HuH-7.5 (cell line): ENCODE results near the gene VSTM1.
A peak's percentile ranks its signal among the peaks of the same experiment; 100 is the strongest.
"Not testable (repeated sequence)": the region's sequence is repeated elsewhere in the genome, so short reads cannot be mapped to it uniquely, and the experiment has no call there.

Experiments used
- DNase-seq: peaks from one replicate; pipeline ENCODE4 v3.0.0; 2011; ENCODE audit warnings: low spot score

Gene VSTM1

GRCh38 chr19:54073829-54074228 lies 10.1 kb upstream of the VSTM1 start:
- DNase-seq = no peak

DNA sequence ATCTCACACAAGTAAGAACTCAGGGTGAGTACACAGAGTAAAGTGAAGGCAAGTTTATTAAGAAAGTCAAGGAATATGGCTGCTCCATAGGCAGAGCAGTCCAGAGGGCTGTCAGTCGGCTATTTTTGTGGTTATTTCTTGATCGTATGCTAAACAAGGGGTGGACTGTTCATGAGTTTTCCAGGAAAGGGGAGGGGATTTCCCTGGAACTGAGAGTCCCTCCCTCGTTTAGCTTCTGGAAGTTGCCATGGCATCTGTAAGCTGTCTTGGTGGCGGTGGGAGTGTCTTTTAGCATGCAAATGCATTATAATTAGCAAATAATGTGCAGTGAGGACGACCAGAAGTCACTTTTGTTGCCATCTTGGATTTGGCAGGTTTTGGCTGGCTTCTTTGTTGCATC lies 5.8 kb upstream of the VSTM1 start:
- no peak for DNase-seq

DNA sequence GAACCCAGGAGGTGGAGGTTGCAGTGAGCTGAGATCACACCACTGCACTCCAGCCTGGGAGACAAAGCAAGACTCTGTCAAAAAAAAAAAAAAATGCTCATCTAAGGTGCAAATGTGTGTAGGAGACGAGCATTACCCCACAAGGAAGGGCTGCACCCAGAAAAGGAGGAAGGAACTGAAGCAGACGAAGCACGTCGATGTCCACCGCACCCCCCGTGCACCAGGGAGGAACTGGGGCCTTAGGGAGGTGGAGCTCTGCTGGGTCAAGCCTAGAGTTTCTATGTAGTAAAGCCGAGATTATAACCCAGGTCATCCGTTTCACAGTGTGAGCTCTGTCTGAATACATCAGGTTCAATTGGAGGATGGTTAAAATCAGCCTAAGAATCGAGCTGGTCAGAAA lies 1.1 kb downstream of the VSTM1 start:
- DNase-seq = no peak

DNA sequence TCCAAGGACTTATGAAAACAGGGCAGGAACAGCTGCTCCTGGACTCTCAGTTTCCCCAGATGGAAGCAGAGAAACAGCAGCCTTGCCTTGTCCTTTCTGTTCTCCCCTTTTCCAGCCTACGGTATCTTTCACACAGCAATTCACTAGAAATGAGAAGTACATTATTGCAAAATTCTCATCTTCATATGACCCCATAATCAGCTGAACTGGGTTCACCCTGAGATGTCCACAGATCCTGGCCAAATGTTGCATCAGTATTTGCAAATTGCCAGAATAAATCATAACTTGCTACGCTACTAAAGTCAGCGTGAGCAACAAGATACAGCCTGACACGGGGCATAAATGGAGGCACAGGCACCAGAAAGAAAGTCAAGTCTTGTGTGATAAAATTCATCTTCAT lies 16.1 kb downstream of the VSTM1 start:
- DNase-seq = no peak

DNA sequence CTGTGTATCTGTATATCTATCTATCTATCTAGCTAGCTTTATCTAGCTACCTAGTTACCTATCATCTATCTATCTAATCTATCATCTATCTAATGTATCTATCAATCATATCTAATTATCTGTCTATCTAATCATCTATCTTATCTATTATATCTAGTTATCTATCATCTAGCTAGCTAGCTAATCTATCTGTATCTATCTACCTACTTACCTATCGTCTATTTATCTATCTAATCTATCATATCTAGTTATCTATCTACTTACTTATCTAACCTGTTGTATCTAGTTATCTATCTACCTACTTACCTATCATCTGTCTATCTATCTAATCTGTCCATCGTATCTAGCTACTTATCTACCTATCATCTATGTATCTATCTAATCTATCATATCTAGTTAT lies 17.9 kb downstream of the VSTM1 start:
- no peak for DNase-seq

- no peak for DNase-seq
These were observed 20.7 kb downstream of the VSTM1 start for GRCh38 chr19:54042989-54043388.

- DNase-seq = no peak
These were observed 21.6 kb downstream of the VSTM1 start for GRCh38 chr19:54041969-54042606.

DNA sequence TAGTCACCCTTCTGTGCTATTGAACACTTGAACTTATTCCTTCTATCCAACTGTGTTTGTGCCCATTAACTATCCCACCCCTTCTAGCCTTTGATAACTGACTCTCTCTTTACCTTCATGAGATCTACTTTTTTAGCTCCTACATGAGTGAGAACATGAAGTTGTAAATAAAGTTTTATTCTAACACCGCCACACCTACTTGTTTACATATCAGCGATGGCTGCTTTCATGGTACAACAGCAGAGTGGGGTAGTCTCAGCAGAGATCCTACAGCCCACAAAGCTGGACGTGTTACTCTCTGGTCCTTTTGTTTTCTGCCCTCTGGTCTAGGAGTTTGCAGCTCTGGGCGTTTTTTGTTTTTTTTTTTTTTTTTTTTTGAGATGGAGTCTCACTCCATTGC lies 23.7 kb downstream of the VSTM1 start:
- DNase-seq = no peak

DNA sequence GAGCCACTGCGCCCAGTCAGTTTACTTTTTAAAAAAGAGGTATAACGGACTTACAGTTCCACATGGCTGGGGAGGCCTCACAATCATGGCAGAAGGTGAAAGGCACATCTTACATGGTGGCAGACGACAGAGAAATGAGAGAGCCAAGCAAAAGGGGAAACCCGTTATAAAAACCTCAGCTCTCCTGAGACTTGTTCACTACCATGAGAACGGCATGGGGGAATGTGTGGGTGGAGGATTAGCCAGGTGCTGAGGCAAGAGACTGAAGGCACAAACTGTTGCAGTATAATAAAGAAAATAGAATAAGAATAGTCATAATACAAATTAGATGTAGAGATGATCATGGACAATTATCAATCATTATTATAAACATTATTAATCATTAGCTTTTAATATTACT lies 27.2 kb downstream of the VSTM1 start:
- DNase-seq = not testable (repeated sequence)

DNA sequence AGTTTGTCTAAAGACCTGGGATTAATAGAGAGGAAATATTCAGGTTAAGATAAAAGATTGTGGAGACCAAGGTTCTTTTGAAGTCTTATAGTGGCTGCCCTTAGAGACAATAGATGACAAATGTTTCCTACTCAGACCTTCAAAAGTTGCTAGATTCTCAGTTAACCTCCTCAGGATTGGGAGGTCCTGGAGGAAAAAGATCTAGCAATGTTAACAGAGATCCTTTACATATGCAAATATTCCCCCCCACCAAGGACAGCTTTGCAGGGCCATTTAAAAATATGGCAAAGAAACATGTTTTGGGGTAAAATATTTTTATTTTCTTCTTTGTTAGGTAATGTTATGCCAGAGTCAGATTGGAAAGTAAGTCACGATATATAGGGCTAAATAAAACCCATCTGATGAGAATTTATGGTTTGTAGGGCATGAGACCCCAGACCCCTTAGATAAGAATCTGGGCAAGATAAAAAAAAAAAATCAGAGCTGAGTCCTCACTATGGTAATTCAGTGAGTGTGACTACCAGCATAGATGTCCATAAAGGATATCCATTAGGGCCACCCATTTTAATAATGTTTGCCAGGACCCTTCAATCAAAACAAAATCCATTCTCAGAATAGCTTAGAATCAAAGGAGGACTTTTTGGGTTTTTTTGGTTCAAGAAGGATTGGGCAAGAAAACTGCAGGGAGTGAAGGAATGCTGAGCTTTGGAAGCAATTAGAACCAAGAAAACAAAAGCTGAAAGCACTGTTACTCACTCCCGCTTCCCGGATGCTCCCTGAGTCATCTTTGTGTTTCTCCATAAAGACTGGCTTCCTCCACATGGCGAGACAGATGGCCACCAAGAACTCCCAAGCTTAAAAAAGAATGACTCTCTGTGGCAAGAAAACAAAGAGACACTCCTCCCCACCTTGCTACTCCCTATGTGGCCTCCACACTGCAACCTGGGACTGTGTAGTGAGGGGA lies 28.2 kb downstream of the VSTM1 start:
- DNase-seq = no peak

DNA sequence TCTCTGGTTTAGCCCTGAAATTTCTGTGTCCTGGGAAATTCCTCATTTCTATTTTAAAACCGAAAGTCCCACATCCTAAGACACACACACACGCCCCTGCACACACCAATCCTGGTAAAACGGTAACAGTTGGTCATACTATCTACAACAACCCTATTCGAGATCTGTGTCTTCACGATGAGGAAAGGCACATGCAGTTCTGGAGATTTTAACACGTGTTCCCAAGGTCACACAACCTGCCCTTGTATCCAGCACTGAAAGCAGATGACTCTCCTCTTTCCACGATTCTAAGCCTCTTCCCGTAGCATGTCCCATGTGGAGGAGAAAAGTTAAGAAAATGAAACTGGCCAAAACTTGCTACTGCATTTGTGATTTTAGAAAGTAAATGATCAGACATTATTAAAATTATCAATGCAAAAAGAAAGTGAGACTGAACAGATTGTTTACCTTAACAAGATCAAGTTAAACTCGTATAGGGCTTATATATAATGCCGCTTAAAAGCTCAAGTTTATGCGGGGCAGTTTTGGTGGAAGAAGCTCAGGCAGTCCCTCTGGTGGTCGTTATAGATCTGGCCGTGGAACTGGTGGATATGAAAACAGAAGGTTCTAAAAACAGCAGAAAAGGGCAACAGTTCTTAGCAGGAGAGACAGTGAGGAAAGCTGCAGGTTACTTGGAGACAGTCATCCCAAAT lies 32.7 kb downstream of the VSTM1 start:
- no peak for DNase-seq

GRCh38 chr19:54029930-54030490 lies 33.7 kb downstream of the VSTM1 start:
- DNase-seq = peak; percentile 39

DNA sequence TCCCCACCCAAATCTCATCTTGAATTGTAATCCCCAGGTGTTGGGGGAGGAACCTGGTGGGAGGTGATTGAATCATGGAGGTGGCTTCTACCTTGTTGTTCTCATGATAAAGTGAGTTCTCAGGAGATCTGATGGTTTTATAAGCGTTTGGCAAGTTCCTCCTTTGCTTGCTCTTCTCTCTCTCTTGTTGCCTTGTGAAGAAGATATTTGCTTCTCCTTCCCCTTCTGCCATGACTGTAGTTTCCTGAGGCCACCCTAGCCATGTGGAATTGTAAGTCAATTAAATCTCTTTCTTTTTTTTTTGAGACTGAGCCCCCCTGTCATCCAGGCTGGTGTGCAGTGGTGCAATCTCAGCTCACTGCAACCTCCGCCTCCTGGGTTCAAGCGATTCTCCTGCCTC lies 34.4 kb downstream of the VSTM1 start:
- no peak for DNase-seq

DNA sequence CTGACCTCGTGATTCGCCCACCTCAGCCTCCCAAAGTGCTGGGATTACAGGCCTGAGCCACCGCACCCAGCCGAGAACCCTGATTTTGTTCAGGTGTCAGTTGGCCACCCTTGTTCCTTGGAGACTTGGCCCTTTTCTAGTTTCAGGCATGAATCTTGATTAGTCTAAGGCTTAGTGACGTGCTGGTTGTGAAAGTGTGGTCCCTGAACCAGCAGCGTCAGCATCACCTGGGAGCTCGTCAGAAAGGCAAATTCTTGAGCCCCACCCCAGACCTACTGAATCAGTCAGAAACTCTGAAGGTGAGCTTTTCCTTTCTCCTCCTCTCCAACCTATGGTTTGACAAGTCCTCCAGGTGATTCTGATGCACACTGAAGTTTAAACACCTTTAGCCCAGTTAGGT lies 37.0 kb downstream of the VSTM1 start:
- DNase-seq = no peak

- no peak for DNase-seq
These were observed 39.0 kb downstream of the VSTM1 start for GRCh38 chr19:54024660-54025059.

GRCh38 chr19:54023191-54023590 lies 40.5 kb downstream of the VSTM1 start:
- DNase-seq = no peak

GRCh38 chr19:54021932-54022331 lies 41.8 kb downstream of the VSTM1 start:
- DNase-seq = no peak

DNA sequence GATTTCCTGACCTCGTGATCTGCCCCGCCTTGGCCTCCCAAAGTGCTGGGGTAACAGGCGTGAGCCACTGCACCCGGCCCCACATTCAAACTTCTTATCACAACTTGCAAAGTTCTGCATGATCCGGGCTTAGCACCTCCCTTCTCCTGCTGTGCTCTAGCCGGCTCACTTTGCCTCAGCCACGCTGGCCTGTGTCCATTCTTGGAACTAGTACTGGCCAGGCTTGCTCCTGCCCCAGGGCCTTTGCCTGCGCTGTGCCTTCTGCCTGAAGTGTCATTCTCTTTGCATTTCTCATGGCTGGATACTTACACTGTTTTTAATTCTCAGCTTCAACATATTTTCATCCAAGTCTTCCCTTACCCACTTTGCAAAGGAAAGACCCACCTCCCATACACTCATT lies 42.3 kb downstream of the VSTM1 start:
- no peak for DNase-seq

DNA sequence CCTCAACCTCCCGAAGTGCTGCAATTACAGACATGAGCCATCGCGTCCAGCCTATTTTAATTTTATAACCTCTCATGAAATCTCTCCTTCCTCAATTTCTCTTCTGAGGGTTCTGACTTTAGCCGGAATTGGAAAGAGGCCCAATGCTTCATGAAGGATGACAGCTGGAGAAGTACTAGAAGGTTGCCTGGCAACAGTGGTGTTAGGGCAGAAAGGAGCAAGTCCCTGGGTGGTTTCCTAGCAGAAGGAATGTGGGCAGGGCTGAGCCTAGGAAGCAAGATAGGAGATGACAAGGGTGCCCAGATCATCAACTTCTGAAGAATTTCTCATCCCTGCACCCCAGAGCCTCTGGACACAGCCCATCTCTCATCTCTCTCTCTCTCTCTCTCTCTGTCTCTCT lies 46.4 kb downstream of the VSTM1 start:
- no peak for DNase-seq

GRCh38 chr19:54014920-54015560 lies 48.7 kb downstream of the VSTM1 start:
- no peak for DNase-seq

GRCh38 chr19:54013866-54014265 lies 49.8 kb downstream of the VSTM1 start:
- DNase-seq = no peak
